Measurements from ENCODE around the gene TCAP. TPM values are rescaled to one million over a fixed set of nuclear protein-coding genes. Genes with fewer than 3 reads are reported as not detected.

TCAP gene
- total and polyA plus RNA-seq, 10 of the 15 experiments (the other 5 are each of a cell fraction or from before 2014, with no cell fraction given) = 0.17 to 1.0 (median 0.36) TPM; not detected in 3

DNA sequence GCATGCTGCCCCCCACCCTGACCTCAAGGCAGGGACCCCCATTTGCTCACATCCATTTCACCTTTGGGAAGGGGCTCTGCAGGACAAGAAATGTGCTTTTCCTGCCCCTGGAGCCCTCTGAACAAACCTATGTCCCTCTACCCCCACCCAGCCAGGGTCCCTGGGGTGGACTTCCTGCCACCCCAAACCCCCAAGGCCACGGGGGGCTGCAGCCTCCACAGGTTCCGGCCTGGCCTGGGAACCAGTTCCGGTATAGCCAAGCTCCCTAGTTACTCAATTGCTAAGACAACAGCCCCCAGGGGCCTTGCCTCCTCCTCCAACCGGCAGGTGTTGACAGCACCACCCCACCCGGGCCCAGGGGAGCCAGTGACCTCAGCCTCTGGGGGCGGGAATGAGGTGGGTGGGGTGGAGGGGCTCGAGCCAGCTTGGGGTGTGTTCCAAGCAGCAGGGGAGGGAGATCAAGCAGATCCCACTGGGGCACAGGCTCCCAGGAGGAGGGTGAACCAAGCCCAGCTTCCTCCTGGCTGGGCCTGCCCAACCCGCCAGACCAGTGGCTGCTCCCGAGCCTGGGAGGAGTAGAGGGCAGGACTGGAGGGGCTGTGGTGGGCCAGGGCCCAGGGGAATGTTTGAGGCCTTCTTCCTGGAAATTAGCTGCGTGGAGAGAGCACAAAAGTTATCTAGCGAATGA lies 9.7 kb downstream of the TCAP start (continued):
- TF ChIP-seq, protein P1, sequence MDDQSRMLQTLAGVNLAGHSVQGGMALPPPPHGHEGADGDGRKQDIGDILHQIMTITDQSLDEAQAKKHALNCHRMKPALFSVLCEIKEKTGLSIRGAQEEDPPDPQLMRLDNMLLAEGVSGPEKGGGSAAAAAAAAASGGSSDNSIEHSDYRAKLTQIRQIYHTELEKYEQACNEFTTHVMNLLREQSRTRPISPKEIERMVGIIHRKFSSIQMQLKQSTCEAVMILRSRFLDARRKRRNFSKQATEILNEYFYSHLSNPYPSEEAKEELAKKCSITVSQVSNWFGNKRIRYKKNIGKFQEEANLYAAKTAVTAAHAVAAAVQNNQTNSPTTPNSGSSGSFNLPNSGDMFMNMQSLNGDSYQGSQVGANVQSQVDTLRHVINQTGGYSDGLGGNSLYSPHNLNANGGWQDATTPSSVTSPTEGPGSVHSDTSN (IDR thresholded peaks at IDR 0.05; ENCODE audit: insufficient replicate concordance, low read depth, low read length) = no peak
- TF ChIP-seq NBN (IDR thresholded peaks at IDR 0.05) (no peak), TBL1XR1 (IDR thresholded peaks at IDR 0.05; ENCODE audit: low read depth, low read length) (no peak), FOXM1 (IDR thresholded peaks at IDR 0.05; ENCODE audit: low read depth, low read length) (no peak), ZZZ3 (IDR thresholded peaks at IDR 0.05; ENCODE audit: control insufficient read depth, insufficient read length, low read depth) (no peak), CEBPB (IDR thresholded peaks at IDR 0.05; ENCODE audit: borderline replicate concordance in 1 of 2, low read depth in 2 of 2, low read length in 2 of 2) (no peak), SUZ12 (IDR thresholded peaks at IDR 0.05; ENCODE audit: unreplicated experiment) (no peak), NFYA (IDR thresholded peaks at IDR 0.05; ENCODE audit: borderline replicate concordance, low read depth, low read length) (no peak), MYB (IDR thresholded peaks at IDR 0.05; ENCODE audit: borderline replicate concordance, low read depth, low read length) (no peak), RB1 (IDR thresholded peaks at IDR 0.05; ENCODE audit: borderline replicate concordance) (no peak), BMI1 (IDR thresholded peaks at IDR 0.05; ENCODE audit: borderline replicate concordance) (peak; percentile 34; the same call in 1 of the 2 replicates)
- TF ChIP-seq, protein P2, sequence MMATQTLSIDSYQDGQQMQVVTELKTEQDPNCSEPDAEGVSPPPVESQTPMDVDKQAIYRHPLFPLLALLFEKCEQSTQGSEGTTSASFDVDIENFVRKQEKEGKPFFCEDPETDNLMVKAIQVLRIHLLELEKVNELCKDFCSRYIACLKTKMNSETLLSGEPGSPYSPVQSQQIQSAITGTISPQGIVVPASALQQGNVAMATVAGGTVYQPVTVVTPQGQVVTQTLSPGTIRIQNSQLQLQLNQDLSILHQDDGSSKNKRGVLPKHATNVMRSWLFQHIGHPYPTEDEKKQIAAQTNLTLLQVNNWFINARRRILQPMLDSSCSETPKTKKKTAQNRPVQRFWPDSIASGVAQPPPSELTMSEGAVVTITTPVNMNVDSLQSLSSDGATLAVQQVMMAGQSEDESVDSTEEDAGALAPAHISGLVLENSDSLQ (IDR thresholded peaks at IDR 0.05) = no peak
- TF ChIP-seq, protein P3, sequence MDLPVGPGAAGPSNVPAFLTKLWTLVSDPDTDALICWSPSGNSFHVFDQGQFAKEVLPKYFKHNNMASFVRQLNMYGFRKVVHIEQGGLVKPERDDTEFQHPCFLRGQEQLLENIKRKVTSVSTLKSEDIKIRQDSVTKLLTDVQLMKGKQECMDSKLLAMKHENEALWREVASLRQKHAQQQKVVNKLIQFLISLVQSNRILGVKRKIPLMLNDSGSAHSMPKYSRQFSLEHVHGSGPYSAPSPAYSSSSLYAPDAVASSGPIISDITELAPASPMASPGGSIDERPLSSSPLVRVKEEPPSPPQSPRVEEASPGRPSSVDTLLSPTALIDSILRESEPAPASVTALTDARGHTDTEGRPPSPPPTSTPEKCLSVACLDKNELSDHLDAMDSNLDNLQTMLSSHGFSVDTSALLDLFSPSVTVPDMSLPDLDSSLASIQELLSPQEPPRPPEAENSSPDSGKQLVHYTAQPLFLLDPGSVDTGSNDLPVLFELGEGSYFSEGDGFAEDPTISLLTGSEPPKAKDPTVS (IDR thresholded peaks at IDR 0.05; ENCODE audit: low read depth, low read length) = no peak
- TF ChIP-seq, protein P4, sequence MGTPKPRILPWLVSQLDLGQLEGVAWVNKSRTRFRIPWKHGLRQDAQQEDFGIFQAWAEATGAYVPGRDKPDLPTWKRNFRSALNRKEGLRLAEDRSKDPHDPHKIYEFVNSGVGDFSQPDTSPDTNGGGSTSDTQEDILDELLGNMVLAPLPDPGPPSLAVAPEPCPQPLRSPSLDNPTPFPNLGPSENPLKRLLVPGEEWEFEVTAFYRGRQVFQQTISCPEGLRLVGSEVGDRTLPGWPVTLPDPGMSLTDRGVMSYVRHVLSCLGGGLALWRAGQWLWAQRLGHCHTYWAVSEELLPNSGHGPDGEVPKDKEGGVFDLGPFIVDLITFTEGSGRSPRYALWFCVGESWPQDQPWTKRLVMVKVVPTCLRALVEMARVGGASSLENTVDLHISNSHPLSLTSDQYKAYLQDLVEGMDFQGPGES (IDR thresholded peaks at IDR 0.05) = no peak
- TF ChIP-seq, protein P5, sequence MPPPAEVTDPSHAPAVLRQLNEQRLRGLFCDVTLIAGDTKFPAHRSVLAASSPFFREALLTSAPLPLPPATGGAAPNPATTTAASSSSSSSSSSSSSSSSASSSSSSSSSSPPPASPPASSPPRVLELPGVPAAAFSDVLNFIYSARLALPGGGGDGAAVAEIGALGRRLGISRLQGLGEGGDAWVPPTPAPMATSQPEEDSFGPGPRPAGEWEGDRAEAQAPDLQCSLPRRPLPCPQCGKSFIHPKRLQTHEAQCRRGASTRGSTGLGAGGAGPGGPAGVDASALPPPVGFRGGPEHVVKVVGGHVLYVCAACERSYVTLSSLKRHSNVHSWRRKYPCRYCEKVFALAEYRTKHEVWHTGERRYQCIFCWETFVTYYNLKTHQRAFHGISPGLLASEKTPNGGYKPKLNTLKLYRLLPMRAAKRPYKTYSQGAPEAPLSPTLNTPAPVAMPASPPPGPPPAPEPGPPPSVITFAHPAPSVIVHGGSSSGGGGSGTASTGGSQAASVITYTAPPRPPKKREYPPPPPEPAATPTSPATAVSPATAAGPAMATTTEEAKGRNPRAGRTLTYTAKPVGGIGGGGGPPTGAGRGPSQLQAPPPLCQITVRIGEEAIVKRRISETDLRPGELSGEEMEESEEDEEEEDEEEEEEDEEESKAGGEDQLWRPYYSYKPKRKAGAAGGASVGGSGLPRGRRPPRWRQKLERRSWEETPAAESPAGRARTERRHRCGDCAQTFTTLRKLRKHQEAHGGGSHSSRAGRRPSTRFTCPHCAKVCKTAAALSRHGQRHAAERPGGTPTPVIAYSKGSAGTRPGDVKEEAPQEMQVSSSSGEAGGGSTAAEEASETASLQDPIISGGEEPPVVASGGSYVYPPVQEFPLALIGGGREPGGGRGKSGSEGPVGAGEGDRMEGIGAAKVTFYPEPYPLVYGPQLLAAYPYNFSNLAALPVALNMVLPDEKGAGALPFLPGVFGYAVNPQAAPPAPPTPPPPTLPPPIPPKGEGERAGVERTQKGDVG (CRISPR knock-in tag; IDR thresholded peaks at IDR 0.05) = no peak
- TF ChIP-seq, protein P6, sequence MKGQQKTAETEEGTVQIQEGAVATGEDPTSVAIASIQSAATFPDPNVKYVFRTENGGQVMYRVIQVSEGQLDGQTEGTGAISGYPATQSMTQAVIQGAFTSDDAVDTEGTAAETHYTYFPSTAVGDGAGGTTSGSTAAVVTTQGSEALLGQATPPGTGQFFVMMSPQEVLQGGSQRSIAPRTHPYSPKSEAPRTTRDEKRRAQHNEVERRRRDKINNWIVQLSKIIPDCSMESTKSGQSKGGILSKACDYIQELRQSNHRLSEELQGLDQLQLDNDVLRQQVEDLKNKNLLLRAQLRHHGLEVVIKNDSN (IDR thresholded peaks at IDR 0.05; ENCODE audit: borderline replicate concordance, extremely low read length, insufficient read depth, low read depth, low read length) = no peak
